Measurements from ENCODE around the gene NOD2.

DNA sequence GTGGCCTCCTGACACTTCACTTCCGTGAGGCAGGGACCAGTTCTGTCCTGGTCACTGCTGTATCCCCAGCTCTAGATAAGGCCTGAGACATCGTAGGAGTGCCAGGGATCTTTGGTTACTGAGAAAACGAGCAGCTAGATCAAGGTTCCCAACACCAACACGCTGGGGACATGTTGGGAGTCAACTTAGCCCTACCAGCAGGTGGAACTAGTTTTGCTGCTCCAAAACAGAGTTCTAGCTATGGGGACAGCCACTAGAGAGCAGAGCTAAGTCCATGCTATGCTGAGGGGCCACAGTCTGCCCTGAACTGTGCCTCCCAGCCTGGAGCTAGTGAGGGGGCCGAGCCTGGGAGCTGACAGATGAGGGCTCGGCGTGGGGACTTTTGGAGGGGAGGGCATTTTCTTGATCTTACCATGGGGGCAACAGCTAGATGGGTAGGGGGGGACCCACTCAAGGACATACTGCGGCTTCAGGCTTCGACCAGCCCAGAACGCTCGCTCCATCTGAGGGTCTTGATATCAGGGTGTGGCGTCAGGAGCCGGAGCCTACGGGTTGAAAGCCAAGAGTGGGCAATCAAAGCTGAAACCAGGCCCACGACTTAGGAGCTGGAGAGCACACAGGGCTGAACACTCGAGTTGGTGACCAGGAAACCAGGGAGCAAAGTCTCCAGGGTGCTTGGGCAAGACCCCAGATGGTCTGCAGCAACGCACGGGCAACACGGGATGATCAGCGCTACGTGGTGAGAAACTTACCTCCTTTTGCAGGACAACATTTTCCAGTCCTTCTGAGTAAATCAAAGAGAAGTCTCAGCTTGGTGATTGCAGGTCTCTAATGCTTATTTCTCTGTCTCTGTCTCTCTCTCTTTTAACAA, 25.7 kb upstream of the NOD2 start:
- TF ChIP-seq YY1 (IDR thresholded peaks at IDR 0.05; ENCODE audit: insufficient read depth, insufficient read length) (no peak), ZNF274 (IDR thresholded peaks at IDR 0.05; ENCODE audit: low read depth, low read length) (no peak), SUZ12 (IDR thresholded peaks at IDR 0.05; ENCODE audit: extremely low read depth, insufficient read depth, insufficient read length) (no peak)
